Caco-2 (cell line): ENCODE data around the gene CNIH3. TPM values are rescaled to one million over a fixed set of nuclear protein-coding genes. Genes with fewer than 3 reads are reported as not detected.

Experiments used
- BruUV-seq: library from RNA; stranded (reverse); fragments of 400-500 nt; replicated peaks from 2 replicates; lab custom pipeline; 2021; lab: Mats Ljungman, UMichigan
- CTCF ChIA-PET: fragments of 300-600 bp; sonication (Branson Sonifier 250); formaldehyde crosslinking; loops from one replicate; lab custom pipeline; 2022; ENCODE audit warnings: antibody characterized with exemption; lab: Charles Lee
- POLR2A ChIA-PET: fragments of 300-600 bp; sonication (Branson Sonifier 250); formaldehyde crosslinking; loops from one replicate; lab custom pipeline; 2022; ENCODE audit warnings: antibody characterized with exemption; lab: Charles Lee
- DNase-seq, 2 experiments: peaks; one replicate each; pipeline versions ENCODE4 v3.0.0 to v3.0.0-alpha.2; 2020 to 2022
- H3K27me3 ChIP-seq: replicated peaks from 2 replicates; pipeline ENCODE4 v1.6.0; 2011; ENCODE audit warnings: low read length; ENCODE audit not compliant: control insufficient read depth, insufficient read depth
- H3K36me3 ChIP-seq: 2 replicates; pipeline ENCODE4 v1.5.1; 2011; ENCODE audit warnings: low read length; ENCODE audit not compliant: control insufficient read depth, insufficient read depth
- H3K4me1 ChIP-seq: fragments of 250-450 bp; sonication (Bioruptor Pico); 2 replicates; pipeline ENCODE4 v1.5.1; 2020; ENCODE audit warnings: mild to moderate bottlenecking
- H3K4me3 ChIP-seq: 2 replicates; pipeline ENCODE4 v1.5.1; 2011; ENCODE audit warnings: low read depth, mild to moderate bottlenecking, control low read depth, low read length
- H3K9me3 ChIP-seq: fragments of 250-450 bp; sonication (Bioruptor Pico); 2 replicates; pipeline ENCODE4 v1.5.1; 2020; ENCODE audit warnings: mild to moderate bottlenecking, moderate library complexity
- H3K27ac Mint-ChIP-seq: one replicate; pipeline ENCODE4 v1.8.0; 2022; ENCODE audit warnings: mixed read lengths; ENCODE audit not compliant: unreplicated experiment
- H3K27me3 Mint-ChIP-seq: one replicate; pipeline ENCODE4 v1.8.0; 2022; ENCODE audit warnings: mixed read lengths; ENCODE audit not compliant: insufficient read depth, unreplicated experiment
- H3K36me3 Mint-ChIP-seq: one replicate; pipeline ENCODE4 v1.8.0; 2022; ENCODE audit warnings: mild to moderate bottlenecking, mixed read lengths; ENCODE audit not compliant: insufficient read depth, unreplicated experiment
- H3K4me1 Mint-ChIP-seq: one replicate; pipeline ENCODE4 v1.8.0; 2022; ENCODE audit warnings: low read depth, mixed read lengths; ENCODE audit not compliant: unreplicated experiment
- H3K4me3 Mint-ChIP-seq: one replicate; pipeline ENCODE4 v1.8.0; 2022; ENCODE audit warnings: mild to moderate bottlenecking, moderate library complexity, mixed read lengths; ENCODE audit not compliant: unreplicated experiment
- H3K9me3 Mint-ChIP-seq: one replicate; pipeline ENCODE4 v1.8.0; 2022; ENCODE audit warnings: mixed read lengths; ENCODE audit not compliant: unreplicated experiment
- CTCF ChIP-seq, 2 experiments: fragments of 200-600 bp in 1 of 2; IDR thresholded peaks; 1 replicate in 1 of 2; 2 replicates in 1 of 2; pipeline versions ENCODE4 v1.5.1 to v1.8.0; 2011 to 2022; ENCODE audit warnings: antibody characterized with exemption in 1 of 2, control low read depth in 1 of 2, inconsistent platforms in 1 of 2, low read depth in 1 of 2, low read length in 1 of 2, mild to moderate bottlenecking in 1 of 2, moderate library complexity in 1 of 2; ENCODE audit not compliant: insufficient read depth in 1 of 2, severe bottlenecking in 1 of 2, unreplicated experiment in 1 of 2
- intact Hi-C: fragments of 100-400 bp; cut with micrococcal nuclease; formaldehyde crosslinking; loops from one replicate; pipeline ENCODE4 v1.10.0; 2022; ENCODE audit not compliant: unreplicated experiment
- total RNA-seq: library from RNA; stranded (reverse); gene quantifications from 2 replicates; pipeline ENCODE4 v1.2.3, GENCODE V29; 2022

The CNIH3 gene
- total RNA-seq, 1 experiment from 2014 or later = 2.2 TPM

- no peak for DNase-seq
- peaks cover 17% of the 10 kb centered on the region for H3K9me3 Mint-ChIP-seq
- no peak overlapping the region for H3K27ac Mint-ChIP-seq
- H3K27me3 ChIP-seq = no peaks in the 10 kb centered on the region
- no peaks in the 10 kb centered on the region for H3K36me3 ChIP-seq
- no peak overlapping the region for H3K4me3 ChIP-seq
- BruUV-seq = no TSS peak
- H3K4me1 ChIP-seq = no peaks in the 10 kb centered on the region
- no peaks in the 10 kb centered on the region; the same call in 1 of the 2 replicates for H3K9me3 ChIP-seq
- H3K4me3 Mint-ChIP-seq = no peak overlapping the region
- no peaks in the 10 kb centered on the region for H3K36me3 Mint-ChIP-seq
- ChIA-PET CTCF (no interaction called here), POLR2A (no interaction called here)
- intact Hi-C loops = no loop called here
- no peaks in the 10 kb centered on the region for H3K4me1 Mint-ChIP-seq
- no peak for TF ChIP-seq CTCF (IDR thresholded peaks at IDR 0.05; ENCODE audit: insufficient read depth in 1 of 2, low read depth in 1 of 2, low read length in 1 of 2, severe bottlenecking in 1 of 2, unreplicated experiment in 1 of 2)
- H3K27me3 Mint-ChIP-seq = peaks cover 7% of the 10 kb centered on the region
Observed at GRCh38 chr1:224757508-224757907, 141.4 kb downstream of the CNIH3 start.

- H3K9me3 ChIP-seq = no peaks in the 10 kb centered on the region; the same call in 1 of the 2 replicates
- no peaks in the 10 kb centered on the region for H3K36me3 ChIP-seq
- no peak overlapping the region for H3K27ac Mint-ChIP-seq
- POLR2A ChIA-PET = no interaction called here
- no peak overlapping the region for H3K4me3 Mint-ChIP-seq
- no peaks in the 10 kb centered on the region for H3K4me1 ChIP-seq
- H3K27me3 Mint-ChIP-seq = peaks cover 5% of the 10 kb centered on the region
- H3K27me3 ChIP-seq = no peaks in the 10 kb centered on the region
- no peak for DNase-seq
- no peak overlapping the region for H3K4me3 ChIP-seq
- peaks cover 17% of the 10 kb centered on the region for H3K9me3 Mint-ChIP-seq
- TF ChIP-seq CTCF (IDR thresholded peaks at IDR 0.05; ENCODE audit: insufficient read depth in 1 of 2, low read depth in 1 of 2, low read length in 1 of 2, severe bottlenecking in 1 of 2, unreplicated experiment in 1 of 2) = no peak
- no peaks in the 10 kb centered on the region for H3K36me3 Mint-ChIP-seq
- H3K4me1 Mint-ChIP-seq = no peaks in the 10 kb centered on the region
- no TSS peak for BruUV-seq
- intact Hi-C loops = no loop called here
- CTCF ChIA-PET = no interaction called here
Observed at GRCh38 chr1:224759135-224759534, 143.0 kb downstream of the CNIH3 start.

- DNase-seq = no peak
- ChIA-PET CTCF (no interaction called here), POLR2A (no interaction called here)
- Histone ChIP-seq H3K27me3 (no peaks in the 10 kb centered on the region), H3K4me3 (no peak overlapping the region), H3K36me3 (no peaks in the 10 kb centered on the region), H3K9me3 (no peaks in the 10 kb centered on the region; the same call in 1 of the 2 replicates), H3K4me1 (no peaks in the 10 kb centered on the region)
- Mint-ChIP-seq H3K27ac (no peak overlapping the region), H3K36me3 (no peaks in the 10 kb centered on the region), H3K9me3 (peaks cover 17% of the 10 kb centered on the region), H3K27me3 (peaks cover 5% of the 10 kb centered on the region), H3K4me3 (no peak overlapping the region), H3K4me1 (no peaks in the 10 kb centered on the region)
- no peak for TF ChIP-seq CTCF (IDR thresholded peaks at IDR 0.05; ENCODE audit: insufficient read depth in 1 of 2, low read depth in 1 of 2, low read length in 1 of 2, severe bottlenecking in 1 of 2, unreplicated experiment in 1 of 2)
- BruUV-seq = no TSS peak
- intact Hi-C loops = no loop called here
Observed at GRCh38 chr1:224759681-224760091, 143.6 kb downstream of the CNIH3 start.
